ENCODE measurements around the gene ATOH8.

GRCh38 chr2:85737481-85737880, 16.3 kb upstream of the ATOH8 start:
- TF ChIP-seq, protein P1, sequence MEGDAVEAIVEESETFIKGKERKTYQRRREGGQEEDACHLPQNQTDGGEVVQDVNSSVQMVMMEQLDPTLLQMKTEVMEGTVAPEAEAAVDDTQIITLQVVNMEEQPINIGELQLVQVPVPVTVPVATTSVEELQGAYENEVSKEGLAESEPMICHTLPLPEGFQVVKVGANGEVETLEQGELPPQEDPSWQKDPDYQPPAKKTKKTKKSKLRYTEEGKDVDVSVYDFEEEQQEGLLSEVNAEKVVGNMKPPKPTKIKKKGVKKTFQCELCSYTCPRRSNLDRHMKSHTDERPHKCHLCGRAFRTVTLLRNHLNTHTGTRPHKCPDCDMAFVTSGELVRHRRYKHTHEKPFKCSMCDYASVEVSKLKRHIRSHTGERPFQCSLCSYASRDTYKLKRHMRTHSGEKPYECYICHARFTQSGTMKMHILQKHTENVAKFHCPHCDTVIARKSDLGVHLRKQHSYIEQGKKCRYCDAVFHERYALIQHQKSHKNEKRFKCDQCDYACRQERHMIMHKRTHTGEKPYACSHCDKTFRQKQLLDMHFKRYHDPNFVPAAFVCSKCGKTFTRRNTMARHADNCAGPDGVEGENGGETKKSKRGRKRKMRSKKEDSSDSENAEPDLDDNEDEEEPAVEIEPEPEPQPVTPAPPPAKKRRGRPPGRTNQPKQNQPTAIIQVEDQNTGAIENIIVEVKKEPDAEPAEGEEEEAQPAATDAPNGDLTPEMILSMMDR (IDR thresholded peaks at IDR 0.05): no peak
- no peak for TF ChIP-seq POLR2A (IDR thresholded peaks at IDR 0.05)

Data from heart left ventricle (tissue), 13 donors.